Limb (tissue), 2 donors: Measurements from ENCODE around the gene TRAF2.

Source experiments
- DNase-seq, 2 donors: peaks; one replicate each; pipeline ENCODE4 v3.0.0-alpha.2; 2016; ENCODE audit errors: extremely low spot score in 2 of 2

Gene TRAF2

GRCh38 chr9:136949239-136949816 is 63.0 kb downstream of the TRAF2 start:
- no peak for DNase-seq

- peak; percentile 72 to 95 for DNase-seq
Observed at GRCh38 chr9:136949817-136950655, 63.7 kb downstream of the TRAF2 start.

GRCh38 chr9:136950656-136951276 is 64.5 kb downstream of the TRAF2 start:
- DNase-seq = no peak

- DNase-seq = no peak
Observed at GRCh38 chr9:136951541-136952320, 65.4 kb downstream of the TRAF2 start, which contains the start of gene LCN12. Gene LCN12 (plus strand): TSS chr9:136952273. CDS start chr9:136952328, 55 bp downstream.

- DNase-seq = no peak
Observed at GRCh38 chr9:136952321-136952850, 66.1 kb downstream of the TRAF2 start.

GRCh38 chr9:136952876-136953770 is 66.8 kb downstream of the TRAF2 start:
- DNase-seq = no peak

- DNase-seq = no peak
Observed at GRCh38 chr9:136953771-136954269, 67.5 kb downstream of the TRAF2 start.

GRCh38 chr9:136954270-136955083 is 68.2 kb downstream of the TRAF2 start:
- DNase-seq = no peak

- no peak for DNase-seq
Observed at GRCh38 chr9:136955202-136955942, 69.1 kb downstream of the TRAF2 start.

GRCh38 chr9:136955943-136956335 is 69.6 kb downstream of the TRAF2 start:
- DNase-seq = no peak

- no peak for DNase-seq
Observed at GRCh38 chr9:136956604-136957003, 70.3 kb downstream of the TRAF2 start.

- no peak for DNase-seq
Observed at GRCh38 chr9:136957461-136957860, 71.1 kb downstream of the TRAF2 start.

GRCh38 chr9:136957901-136958300 is 71.6 kb downstream of the TRAF2 start:
- no peak for DNase-seq

- no peak for DNase-seq
Observed at GRCh38 chr9:136958473-136958872, 72.2 kb downstream of the TRAF2 start.

- DNase-seq = no peak
Observed at GRCh38 chr9:136958898-136959850, 72.9 kb downstream of the TRAF2 start.

- DNase-seq = no peak
Observed at GRCh38 chr9:136960212-136960937, 74.1 kb downstream of the TRAF2 start.

GRCh38 chr9:136960938-136961275 is 74.6 kb downstream of the TRAF2 start:
- no peak for DNase-seq
